ENCODE results near the gene ACVR2A. TPM values are rescaled to one million over a fixed set of nuclear protein-coding genes. Genes with fewer than 3 reads are reported as not detected.

ACVR2A gene
- total RNA-seq, 1 donor from 2014 or later = 22.6 TPM

GRCh38 chr2:147855316-147855715 is 10.5 kb downstream of the ACVR2A start:
- no peak overlapping the region for H3K4me3 Mint-ChIP-seq (ENCODE audit: unreplicated experiment)
- Histone ChIP-seq H4K20me1 (ENCODE audit: insufficient read depth, low read length) (peaks cover 67% of the 10 kb centered on the region), H3K79me2 (ENCODE audit: insufficient read depth, low read length) (peaks cover 92% of the 10 kb centered on the region), H3K27me3 (ENCODE audit: insufficient read depth, low read length) (no peaks in the 10 kb centered on the region), H3K9me3 (ENCODE audit: insufficient read depth, low read depth, low read length) (no peaks in the 10 kb centered on the region), H3K4me1 (ENCODE audit: insufficient read depth, low read length) (no peaks in the 10 kb centered on the region), H3K9ac (ENCODE audit: low read length) (no peak overlapping the region), H3K36me3 (ENCODE audit: insufficient read depth, low read length) (no peaks in the 10 kb centered on the region), H3K27ac (ENCODE audit: low read depth, low read length) (no peak overlapping the region), H3K4me3 (ENCODE audit: insufficient read depth, low read depth, low read length) (no peak overlapping the region), H2AFZ (ENCODE audit: low read depth, low read length) (no peak overlapping the region), H3K4me2 (ENCODE audit: low read length) (no peak overlapping the region)
- peaks cover 19% of the 10 kb centered on the region for H3K4me1 Mint-ChIP-seq (ENCODE audit: low read depth, unreplicated experiment)
- no peak for DNase-seq (ENCODE audit: low read depth)
- no peaks in the 10 kb centered on the region for H3K36me3 Mint-ChIP-seq (ENCODE audit: low read depth, unreplicated experiment)
- no peak overlapping the region for H3K27ac Mint-ChIP-seq (ENCODE audit: unreplicated experiment)
- no peaks in the 10 kb centered on the region for H3K27me3 Mint-ChIP-seq (ENCODE audit: low read depth, unreplicated experiment)
- H3K9me3 Mint-ChIP-seq (ENCODE audit: unreplicated experiment) = no peaks in the 10 kb centered on the region
- no peak for FAIRE-seq
- TF ChIP-seq, protein P1, sequence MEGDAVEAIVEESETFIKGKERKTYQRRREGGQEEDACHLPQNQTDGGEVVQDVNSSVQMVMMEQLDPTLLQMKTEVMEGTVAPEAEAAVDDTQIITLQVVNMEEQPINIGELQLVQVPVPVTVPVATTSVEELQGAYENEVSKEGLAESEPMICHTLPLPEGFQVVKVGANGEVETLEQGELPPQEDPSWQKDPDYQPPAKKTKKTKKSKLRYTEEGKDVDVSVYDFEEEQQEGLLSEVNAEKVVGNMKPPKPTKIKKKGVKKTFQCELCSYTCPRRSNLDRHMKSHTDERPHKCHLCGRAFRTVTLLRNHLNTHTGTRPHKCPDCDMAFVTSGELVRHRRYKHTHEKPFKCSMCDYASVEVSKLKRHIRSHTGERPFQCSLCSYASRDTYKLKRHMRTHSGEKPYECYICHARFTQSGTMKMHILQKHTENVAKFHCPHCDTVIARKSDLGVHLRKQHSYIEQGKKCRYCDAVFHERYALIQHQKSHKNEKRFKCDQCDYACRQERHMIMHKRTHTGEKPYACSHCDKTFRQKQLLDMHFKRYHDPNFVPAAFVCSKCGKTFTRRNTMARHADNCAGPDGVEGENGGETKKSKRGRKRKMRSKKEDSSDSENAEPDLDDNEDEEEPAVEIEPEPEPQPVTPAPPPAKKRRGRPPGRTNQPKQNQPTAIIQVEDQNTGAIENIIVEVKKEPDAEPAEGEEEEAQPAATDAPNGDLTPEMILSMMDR (IDR thresholded peaks at IDR 0.05; ENCODE audit: insufficient read depth, low read depth, low read length) = no peak
- TF ChIP-seq EZH2 (IDR thresholded peaks at IDR 0.05; ENCODE audit: insufficient read depth, low read length) = no peak

DNA sequence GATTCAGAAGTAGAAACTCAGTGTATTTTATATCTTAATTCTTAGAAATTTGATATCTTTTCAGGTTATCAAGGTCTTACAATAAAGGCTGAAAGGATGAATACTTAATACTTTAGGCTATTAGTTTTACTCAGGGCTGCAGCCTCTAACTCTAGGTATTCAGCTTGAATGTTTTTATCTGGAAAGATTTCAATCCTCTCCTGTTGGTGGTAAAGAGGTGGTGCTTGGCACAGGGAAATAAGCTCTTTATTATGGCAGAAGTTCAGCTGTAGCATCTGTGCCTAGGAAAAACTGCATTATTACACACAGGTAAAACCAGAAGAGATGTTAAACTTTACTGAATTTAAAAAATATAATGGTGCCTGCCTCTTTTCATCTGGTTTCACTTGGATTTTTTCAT is 11.1 kb downstream of the ACVR2A start:
- no peak overlapping the region for H3K4me2 ChIP-seq (ENCODE audit: low read length)
- no peak for TF ChIP-seq EZH2 (IDR thresholded peaks at IDR 0.05; ENCODE audit: insufficient read depth, low read length)
- TF ChIP-seq, protein P1 (IDR thresholded peaks at IDR 0.05; ENCODE audit: insufficient read depth, low read depth, low read length) = no peak
- H3K36me3 Mint-ChIP-seq (ENCODE audit: low read depth, unreplicated experiment) = no peaks in the 10 kb centered on the region
- H3K27me3 ChIP-seq (ENCODE audit: insufficient read depth, low read length) = no peaks in the 10 kb centered on the region
- H3K9ac ChIP-seq (ENCODE audit: low read length) = no peak overlapping the region
- no peaks in the 10 kb centered on the region for H3K36me3 ChIP-seq (ENCODE audit: insufficient read depth, low read length)
- H2AFZ ChIP-seq (ENCODE audit: low read depth, low read length) = no peak overlapping the region
- peaks cover 22% of the 10 kb centered on the region for H3K4me1 Mint-ChIP-seq (ENCODE audit: low read depth, unreplicated experiment)
- H3K4me3 Mint-ChIP-seq (ENCODE audit: unreplicated experiment) = no peak overlapping the region
- no peak overlapping the region for H3K4me3 ChIP-seq (ENCODE audit: insufficient read depth, low read depth, low read length)
- peaks cover 67% of the 10 kb centered on the region for H4K20me1 ChIP-seq (ENCODE audit: insufficient read depth, low read length)
- no peaks in the 10 kb centered on the region for H3K9me3 Mint-ChIP-seq (ENCODE audit: unreplicated experiment)
- no peaks in the 10 kb centered on the region for H3K9me3 ChIP-seq (ENCODE audit: insufficient read depth, low read depth, low read length)
- no peaks in the 10 kb centered on the region for H3K4me1 ChIP-seq (ENCODE audit: insufficient read depth, low read length)
- no peaks in the 10 kb centered on the region for H3K27me3 Mint-ChIP-seq (ENCODE audit: low read depth, unreplicated experiment)
- no peak for DNase-seq (ENCODE audit: low read depth)
- no peak overlapping the region for H3K27ac ChIP-seq (ENCODE audit: low read depth, low read length)
- peaks cover 90% of the 10 kb centered on the region for H3K79me2 ChIP-seq (ENCODE audit: insufficient read depth, low read length)
- no peak for FAIRE-seq
- H3K27ac Mint-ChIP-seq (ENCODE audit: unreplicated experiment) = no peak overlapping the region

- H3K4me2 ChIP-seq (ENCODE audit: low read length) = no peak overlapping the region
- Mint-ChIP-seq H3K4me3 (ENCODE audit: unreplicated experiment) (no peak overlapping the region), H3K27me3 (ENCODE audit: low read depth, unreplicated experiment) (no peaks in the 10 kb centered on the region), H3K4me1 (ENCODE audit: low read depth, unreplicated experiment) (peaks cover 29% of the 10 kb centered on the region), H3K36me3 (ENCODE audit: low read depth, unreplicated experiment) (no peaks in the 10 kb centered on the region), H3K27ac (ENCODE audit: unreplicated experiment) (no peak overlapping the region), H3K9me3 (ENCODE audit: unreplicated experiment) (no peaks in the 10 kb centered on the region)
- H2AFZ ChIP-seq (ENCODE audit: low read depth, low read length) = no peak overlapping the region
- H3K27me3 ChIP-seq (ENCODE audit: insufficient read depth, low read length) = no peaks in the 10 kb centered on the region
- no peak for TF ChIP-seq EZH2 (IDR thresholded peaks at IDR 0.05; ENCODE audit: insufficient read depth, low read length)
- TF ChIP-seq, protein P1 (IDR thresholded peaks at IDR 0.05; ENCODE audit: insufficient read depth, low read depth, low read length) = no peak
- no peak for FAIRE-seq
- H3K9ac ChIP-seq (ENCODE audit: low read length) = no peak overlapping the region
- H3K79me2 ChIP-seq (ENCODE audit: insufficient read depth, low read length) = peaks cover 91% of the 10 kb centered on the region
- no peaks in the 10 kb centered on the region for H3K9me3 ChIP-seq (ENCODE audit: insufficient read depth, low read depth, low read length)
- H4K20me1 ChIP-seq (ENCODE audit: insufficient read depth, low read length) = peaks cover 67% of the 10 kb centered on the region
- no peaks in the 10 kb centered on the region for H3K4me1 ChIP-seq (ENCODE audit: insufficient read depth, low read length)
- no peak overlapping the region for H3K27ac ChIP-seq (ENCODE audit: low read depth, low read length)
- no peak overlapping the region for H3K4me3 ChIP-seq (ENCODE audit: insufficient read depth, low read depth, low read length)
- H3K36me3 ChIP-seq (ENCODE audit: insufficient read depth, low read length) = no peaks in the 10 kb centered on the region
- DNase-seq (ENCODE audit: low read depth) = no peak
Observed at GRCh38 chr2:147860009-147860408, 15.2 kb downstream of the ACVR2A start.

Data from astrocyte (in vitro differentiated cells and primary cell).